OCI-LY3 (cell line): ENCODE measurements around the gene LRRC1.

Experiments
- CTCF ChIP-seq: fragments of 200-600, 300-600 bp; sonication (generic); IDR thresholded peaks from 2 replicates; pipeline ENCODE4 v1.5.1; 2014; ENCODE audit warnings: antibody characterized with exemption, low read length, low read depth
- EZH2phosphoT487 ChIP-seq: fragments of 200-600 bp; shearing (Covaris generic); IDR thresholded peaks from 2 replicates; pipeline ENCODE4 v1.6.1; 2018; ENCODE audit warnings: antibody characterized with exemption, mixed run types, low read depth

GRCh38 chr6:53858913-53859312 is 64.1 kb downstream of the LRRC1 start:
- TF ChIP-seq CTCF (no peak), EZH2phosphoT487 (no peak)
